Liver (tissue), 9 donors: ENCODE measurements around the gene GRIA1. TPM values are rescaled to one million over a fixed set of nuclear protein-coding genes. Genes with fewer than 3 reads are reported as not detected.

Source experiments
- DNase-seq: peaks from one replicate; pipeline ENCODE4 v3.0.0-alpha.2; 2017; ENCODE audit warnings: low spot score
- H3K27ac ChIP-seq, 2 donors: one replicate each; pipeline ENCODE4 v1.7.0; 2013; ENCODE audit warnings: inconsistent platforms in 2 of 2, low read length in 2 of 2, control low read depth in 1 of 2, low read depth in 1 of 2, mild to moderate bottlenecking in 1 of 2
- H3K27me3 ChIP-seq, 4 donors: one replicate each; pipeline versions ENCODE4 v1.6.1 to v1.7.0; 2013; ENCODE audit warnings: low read length in 3 of 4, inconsistent platforms in 1 of 4, mild to moderate bottlenecking in 1 of 4, moderate library complexity in 1 of 4; ENCODE audit not compliant: control insufficient read depth in 4 of 4, insufficient read depth in 4 of 4
- H3K36me3 ChIP-seq, 4 donors: one replicate each; pipeline versions ENCODE4 v1.6.1 to v1.7.0; 2013; ENCODE audit warnings: low read length in 3 of 4, mild to moderate bottlenecking in 3 of 4, low read depth in 1 of 4, moderate library complexity in 1 of 4; ENCODE audit not compliant: control insufficient read depth in 4 of 4, insufficient read depth in 3 of 4
- H3K4me1 ChIP-seq, 4 donors: one replicate each; pipeline versions ENCODE4 v1.6.1 to v1.7.0; 2013; ENCODE audit warnings: low read length in 3 of 4, mild to moderate bottlenecking in 3 of 4, moderate library complexity in 1 of 4; ENCODE audit not compliant: control insufficient read depth in 4 of 4, insufficient read depth in 4 of 4
- H3K4me3 ChIP-seq, 3 donors: one replicate each; pipeline versions ENCODE4 v1.6.1 to v1.7.0; 2013; ENCODE audit warnings: low read length in 3 of 3, control low read depth in 1 of 3, low read depth in 1 of 3, mild to moderate bottlenecking in 1 of 3
- H3K9ac ChIP-seq, 2 donors: one replicate each; pipeline ENCODE4 v1.7.0; 2013; ENCODE audit warnings: low read length in 2 of 2, mild to moderate bottlenecking in 2 of 2, moderate library complexity in 2 of 2, control low read depth in 1 of 2, low read depth in 1 of 2
- H3K9me3 ChIP-seq, 4 donors: one replicate each; pipeline versions ENCODE4 v1.6.1 to v1.7.0; 2013; ENCODE audit warnings: low read length in 3 of 4; ENCODE audit not compliant: control insufficient read depth in 4 of 4
- ATF3 ChIP-seq: IDR thresholded peaks from 2 replicates; pipeline ENCODE4 v1.6.1; 2016; ENCODE audit warnings: antibody characterized with exemption
- CTCF ChIP-seq: fragments of 150-350 bp; IDR thresholded peaks from 2 replicates; pipeline ENCODE4 v1.5.1; 2017; ENCODE audit warnings: improper control_type of control experiment, low read depth, low read length; ENCODE audit not compliant: missing input control
- EGR1 ChIP-seq, 2 donors: IDR thresholded peaks; 2 replicates each; pipeline ENCODE4 v1.6.1; 2016 to 2018; ENCODE audit warnings: antibody characterized with exemption in 2 of 2, low read depth in 2 of 2
- FOXA1 ChIP-seq: IDR thresholded peaks from 2 replicates; pipeline ENCODE4 v1.6.1; 2016; ENCODE audit warnings: antibody characterized with exemption
- FOXA2 ChIP-seq: IDR thresholded peaks from 2 replicates; pipeline ENCODE4 v1.6.1; 2016; ENCODE audit warnings: antibody characterized with exemption
- GABPA ChIP-seq, 2 donors: IDR thresholded peaks in 1 of 2; conservative IDR thresholded peaks in 1 of 2; 2 replicates each; pipeline ENCODE4 v1.6.1; 2016; ENCODE audit warnings: antibody characterized with exemption in 2 of 2, mild to moderate bottlenecking in 1 of 2, moderate library complexity in 1 of 2
- HNF4A ChIP-seq, 2 donors: conservative IDR thresholded peaks; 2 replicates each; pipeline ENCODE4 v1.6.1; 2016; ENCODE audit warnings: antibody characterized with exemption in 2 of 2, mild to moderate bottlenecking in 2 of 2
- MAX ChIP-seq: IDR thresholded peaks from 2 replicates; pipeline ENCODE4 v1.6.1; 2016; ENCODE audit warnings: antibody characterized with exemption
- RAD21 ChIP-seq, 2 donors: IDR thresholded peaks; 2 replicates each; pipeline ENCODE4 v1.6.1; 2016; ENCODE audit warnings: antibody characterized with exemption in 2 of 2, mild to moderate bottlenecking in 2 of 2
- RXRA ChIP-seq, 2 donors: IDR thresholded peaks; 2 replicates each; pipeline ENCODE4 v1.6.1; 2017 to 2018; ENCODE audit warnings: antibody characterized with exemption in 2 of 2, mild to moderate bottlenecking in 1 of 2
- TAF1 ChIP-seq: conservative IDR thresholded peaks from 2 replicates; pipeline ENCODE4 v1.6.1; 2016; ENCODE audit warnings: antibody characterized with exemption, mild to moderate bottlenecking
- ZBTB33 ChIP-seq: IDR thresholded peaks from 2 replicates; pipeline ENCODE4 v1.6.1; 2016; ENCODE audit warnings: antibody characterized with exemption
- WGBS: extraction: QIAGEN DNeasy Blood & Tissue Kit; methylation state at CpG from one replicate; pipeline ENCODE4 v1.1.7; 2013; 5-methylcytosine and 5-hydroxymethylcytosine counted together
- polyA plus RNA-seq, 2 donors: library from polyadenylated mRNA; stranded (reverse) in 1 of 2; unstranded in 1 of 2; fragments of 200-250 nt in 1 of 2; fragments of >200 nt in 1 of 2; fragmentation: Nextera tagmentation in 1 of 2; extraction: Ambion mirVana in 1 of 2; gene quantifications; one replicate each; pipeline versions ENCODE4 v1.2.1 to v1.2.3, GENCODE V29; 2013 to 2015
- total RNA-seq, 2 donors: library from RNA; depleted of rRNA; stranded (reverse); fragments of >200 nt; gene quantifications; one replicate each; pipeline ENCODE4 v1.2.3, GENCODE V29; 2014
- donor health status: healthy.
- donor health status: healthy.
- donor health status: healthy.
- donor health status: healthy.
- donor health status: healthy.

GRIA1 gene
- total and polyA plus RNA-seq, 4 donors = 0.08 TPM; not detected in 3

DNA sequence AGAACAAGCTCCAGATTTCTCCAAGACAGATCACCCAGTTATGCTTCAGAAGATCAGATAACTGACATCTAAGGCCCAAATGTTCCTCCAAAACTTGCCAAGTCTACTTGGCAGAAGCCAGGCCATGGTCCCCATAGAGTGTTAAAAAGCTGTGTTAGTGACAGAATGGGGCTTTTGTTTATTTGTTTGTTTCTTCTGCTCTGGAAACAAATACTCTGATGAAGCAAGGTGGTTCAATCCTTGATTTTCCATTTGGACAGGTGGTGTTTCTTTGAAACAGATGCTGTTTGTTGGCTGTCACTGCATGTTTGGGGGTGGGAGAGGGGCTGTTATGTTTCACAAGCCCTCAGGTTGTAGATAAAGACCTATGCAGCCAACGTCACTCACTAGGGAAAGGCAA is 284.2 kb downstream of the GRIA1 start:
- H3K27me3 ChIP-seq = peaks cover 0 to 4% (median 0%) of the 10 kb centered on the region in 4 donors

DNA sequence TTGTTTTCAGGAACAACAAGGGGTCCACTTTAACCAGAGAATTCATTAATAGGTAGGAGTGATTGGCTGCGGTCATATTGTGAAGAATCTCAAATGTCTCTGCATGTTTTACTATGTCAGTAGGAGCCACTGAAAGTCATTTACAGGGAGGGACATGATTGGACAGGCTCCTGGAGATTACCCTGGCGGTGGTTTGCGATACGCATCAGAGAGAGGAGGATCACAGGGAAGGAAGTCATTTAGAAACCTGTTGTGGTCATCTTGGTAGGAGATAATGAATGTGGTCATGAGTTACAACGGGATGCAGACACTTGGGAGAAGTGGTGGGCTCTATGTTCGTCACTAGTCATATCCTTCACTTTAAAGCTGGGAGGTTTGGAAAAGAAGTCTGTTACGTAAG is 285.5 kb downstream of the GRIA1 start:
- no peak for DNase-seq
- no peaks in the 10 kb centered on the region for H3K36me3 ChIP-seq
- no peak overlapping the region for H3K4me3 ChIP-seq
- H3K9me3 ChIP-seq = no peaks in the 10 kb centered on the region
- H3K27ac ChIP-seq = no peak overlapping the region
- WGBS = 83% methylated on average over 7 of the region's 7 CpGs
- peaks cover 0 to 3% (median 0%) of the 10 kb centered on the region in 4 donors for H3K27me3 ChIP-seq
- no peak overlapping the region for H3K9ac ChIP-seq
- no peaks in the 10 kb centered on the region for H3K4me1 ChIP-seq
- no peak for TF ChIP-seq RAD21 (IDR thresholded peaks at IDR 0.05)
- no peak for TF ChIP-seq TAF1
- no peak for TF ChIP-seq ZBTB33
- no peak for TF ChIP-seq CTCF
- TF ChIP-seq RXRA (IDR thresholded peaks at IDR 0.05) = no peak
- no peak for TF ChIP-seq FOXA2
- TF ChIP-seq FOXA1 = no peak

More for the DNA sequence above, 284.2 kb downstream of the GRIA1 start:
- Histone ChIP-seq H3K27ac (no peak overlapping the region), H3K9me3 (no peaks in the 10 kb centered on the region), H3K9ac (no peak overlapping the region), H3K4me1 (no peaks in the 10 kb centered on the region), H3K4me3 (no peak overlapping the region), H3K36me3 (no peaks in the 10 kb centered on the region)
- no peak for TF ChIP-seq RXRA (IDR thresholded peaks at IDR 0.05)
- no peak for TF ChIP-seq MAX
- no peak for TF ChIP-seq CTCF
- 57% methylated on average over 1 of the region's 1 CpG for WGBS
- no peak for DNase-seq

DNA sequence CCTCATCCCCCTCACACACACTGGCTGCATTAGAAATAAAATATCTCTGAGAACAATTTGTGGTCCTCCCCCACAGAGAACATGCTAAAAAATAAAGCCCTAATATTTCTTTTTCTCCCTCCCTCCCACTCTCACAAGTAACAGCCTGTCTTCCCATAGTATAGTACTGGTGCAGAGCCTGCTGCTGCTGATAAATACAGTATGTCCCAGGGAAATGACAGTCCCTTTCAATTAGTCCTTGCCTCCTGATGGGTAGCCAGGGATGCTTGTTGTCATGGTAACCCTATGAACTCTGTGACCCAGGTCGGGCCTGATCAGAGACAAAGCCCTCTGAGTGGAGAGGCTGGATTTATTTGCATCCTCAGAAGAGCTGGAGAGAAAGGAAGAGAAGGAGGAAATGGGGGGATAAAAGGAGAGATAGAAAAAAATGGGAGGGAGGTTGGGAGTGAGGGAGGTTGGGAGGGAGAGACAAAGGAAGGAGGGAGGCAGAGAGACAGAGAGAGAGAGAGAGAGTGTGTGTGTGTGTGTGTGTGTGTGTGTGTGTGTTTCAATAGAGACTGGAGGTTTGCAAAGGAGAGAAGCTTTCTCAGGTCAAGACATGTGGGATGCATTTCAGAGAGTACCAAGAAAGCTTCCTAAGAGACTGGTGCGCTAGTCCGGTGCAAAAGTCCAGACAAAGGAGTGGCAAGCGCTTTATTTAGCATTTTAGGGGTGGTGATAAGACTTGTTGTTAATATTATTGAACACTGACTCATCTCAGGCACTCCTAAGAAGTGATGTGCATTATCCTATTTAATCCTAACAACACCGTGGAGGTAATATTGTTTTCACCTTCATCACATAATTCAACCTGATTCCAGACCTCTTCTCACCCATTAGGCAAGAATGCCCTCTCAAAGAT is 287.5 kb downstream of the GRIA1 start:
- H3K36me3 ChIP-seq = no peaks in the 10 kb centered on the region
- H3K9ac ChIP-seq = no peak overlapping the region
- H3K27ac ChIP-seq = no peak overlapping the region
- no peaks in the 10 kb centered on the region for H3K9me3 ChIP-seq
- no peak for DNase-seq
- WGBS = 70% methylated on average over 5 of the region's 5 CpGs
- no peaks in the 10 kb centered on the region for H3K4me1 ChIP-seq
- H3K4me3 ChIP-seq = no peak overlapping the region
- peaks cover 0 to 3% (median 0%) of the 10 kb centered on the region in 4 donors for H3K27me3 ChIP-seq
- TF ChIP-seq EGR1 (IDR thresholded peaks at IDR 0.05; ENCODE audit: low read depth in 2 of 2) (no peak), GABPA (IDR thresholded peaks at IDR 0.05 in 1 of 2, conservative IDR thresholded peaks at IDR 0.05 in 1 of 2) (no peak), ATF3 (no peak), CTCF (no peak), FOXA2 (no peak), HNF4A (conservative IDR thresholded peaks at IDR 0.05) (no peak), TAF1 (no peak), RXRA (IDR thresholded peaks at IDR 0.05) (no peak)
